Thoracic aorta (tissue), 2 donors: Measurements from ENCODE around the gene BDP1. TPM values are rescaled to one million over a fixed set of nuclear protein-coding genes. Genes with fewer than 3 reads are reported as not detected.
"Not testable (repeated sequence)": the region's sequence is repeated elsewhere in the genome, so short reads cannot be mapped to it uniquely, and the experiment has no call there.

Experiments used
- ATAC-seq: fragments of 150-250 bp; one replicate; pipeline ENCODE4 v1.8.0; 2017; ENCODE audit warnings: low read depth; ENCODE audit not compliant: insufficient number of reproducible peaks, low FRiP score
- DNase-seq: peaks from one replicate; pipeline ENCODE4 v3.0.0-alpha.2; 2020; ENCODE audit warnings: low spot score
- H3K27ac ChIP-seq, 2 donors: fragments of 200-600 bp; sonication (generic); 1 replicate in 1 of 2; 2 replicates in 1 of 2; pipeline ENCODE4 v1.5.1; 2016; ENCODE audit warnings: mild to moderate bottlenecking in 2 of 2, moderate library complexity in 2 of 2
- H3K27me3 ChIP-seq: fragments of 200-600 bp; sonication (generic); replicated peaks from 2 replicates; pipeline ENCODE4 v1.6.0; 2016; ENCODE audit warnings: mild to moderate bottlenecking; ENCODE audit not compliant: insufficient read depth
- H3K36me3 ChIP-seq: fragments of 200-600 bp; sonication (generic); one replicate; pipeline ENCODE4 v1.5.1; 2016
- H3K4me1 ChIP-seq, 2 donors: fragments of 200-600 bp; sonication (generic); 1 replicate in 1 of 2; 2 replicates in 1 of 2; pipeline versions ENCODE4 v1.5.1 to v1.6.0; 2016; ENCODE audit warnings: low read depth in 2 of 2, mild to moderate bottlenecking in 1 of 2; ENCODE audit not compliant: control insufficient read depth in 1 of 2
- H3K4me3 ChIP-seq: fragments of 200-600 bp; sonication (generic); 2 replicates; pipeline ENCODE4 v1.5.1; 2016; ENCODE audit warnings: mild to moderate bottlenecking
- H3K9me3 ChIP-seq: fragments of 200-600 bp; sonication (generic); 2 replicates; pipeline ENCODE4 v1.5.1; 2016
- total RNA-seq, 2 donors: library from RNA; depleted of rRNA; stranded (reverse); fragments of >200 nt; gene quantifications; one replicate each; pipeline versions ENCODE4 v1.1.0 to v1.2.3, GENCODE V29; 2016
- TF ChIP-seq, protein P1 (sequence below): fragments of 200-600 bp; sonication (generic); IDR thresholded peaks from one replicate; pipeline ENCODE4 v1.5.1; 2019; ENCODE audit warnings: antibody characterized with exemption

Gene BDP1
- total RNA-seq, 2 donors from 2014 or later: 29.2 to 47.8 TPM

- Histone ChIP-seq H3K4me1 (no peaks in the 10 kb centered on the region), H3K36me3 (peaks cover 14% of the 10 kb centered on the region), H3K9me3 (no peaks in the 10 kb centered on the region), H3K4me3 (no peak overlapping the region), H3K27ac (no peak overlapping the region), H3K27me3 (no peaks in the 10 kb centered on the region)
- TF ChIP-seq, protein P1, sequence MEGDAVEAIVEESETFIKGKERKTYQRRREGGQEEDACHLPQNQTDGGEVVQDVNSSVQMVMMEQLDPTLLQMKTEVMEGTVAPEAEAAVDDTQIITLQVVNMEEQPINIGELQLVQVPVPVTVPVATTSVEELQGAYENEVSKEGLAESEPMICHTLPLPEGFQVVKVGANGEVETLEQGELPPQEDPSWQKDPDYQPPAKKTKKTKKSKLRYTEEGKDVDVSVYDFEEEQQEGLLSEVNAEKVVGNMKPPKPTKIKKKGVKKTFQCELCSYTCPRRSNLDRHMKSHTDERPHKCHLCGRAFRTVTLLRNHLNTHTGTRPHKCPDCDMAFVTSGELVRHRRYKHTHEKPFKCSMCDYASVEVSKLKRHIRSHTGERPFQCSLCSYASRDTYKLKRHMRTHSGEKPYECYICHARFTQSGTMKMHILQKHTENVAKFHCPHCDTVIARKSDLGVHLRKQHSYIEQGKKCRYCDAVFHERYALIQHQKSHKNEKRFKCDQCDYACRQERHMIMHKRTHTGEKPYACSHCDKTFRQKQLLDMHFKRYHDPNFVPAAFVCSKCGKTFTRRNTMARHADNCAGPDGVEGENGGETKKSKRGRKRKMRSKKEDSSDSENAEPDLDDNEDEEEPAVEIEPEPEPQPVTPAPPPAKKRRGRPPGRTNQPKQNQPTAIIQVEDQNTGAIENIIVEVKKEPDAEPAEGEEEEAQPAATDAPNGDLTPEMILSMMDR: no peak
- ATAC-seq (no peak), DNase-seq (no peak)
These were observed 114.5 kb downstream of the BDP1 start for GRCh38 chr5:71569748-71570509.

GRCh38 chr5:71571811-71572210, 116.4 kb downstream of the BDP1 start:
- not testable (repeated sequence) for H3K4me3 ChIP-seq, H3K27ac ChIP-seq, H3K27me3 ChIP-seq, ATAC-seq, H3K9me3 ChIP-seq, H3K4me1 ChIP-seq, DNase-seq
- H3K36me3 ChIP-seq: peaks cover 10% of the 10 kb centered on the region

DNA sequence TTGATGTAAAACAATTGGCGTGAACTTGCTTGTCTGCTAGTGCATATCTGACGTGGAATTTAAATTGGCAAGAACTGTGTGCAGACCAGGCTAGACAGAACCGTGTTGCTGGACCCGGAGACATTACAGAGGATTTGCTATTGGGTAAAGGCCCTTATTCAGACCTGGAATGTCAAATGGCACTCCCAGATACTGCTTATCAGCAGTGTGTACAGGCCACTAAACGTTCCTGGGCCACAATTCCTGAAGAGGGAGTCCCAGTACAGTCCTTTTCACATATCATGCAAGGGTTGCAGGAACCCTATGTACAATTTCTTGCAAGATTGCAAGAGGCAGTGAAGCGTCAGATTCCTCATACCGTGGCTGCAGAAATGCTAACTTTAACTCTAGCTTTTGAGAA, 118.1 kb downstream of the BDP1 start:
- H3K9me3 ChIP-seq: no peaks in the 10 kb centered on the region
- no peak overlapping the region for H3K4me3 ChIP-seq
- H3K4me1 ChIP-seq: no peaks in the 10 kb centered on the region
- peaks cover 1% of the 10 kb centered on the region for H3K36me3 ChIP-seq
- DNase-seq (no peak), ATAC-seq (no peak)
- no peak overlapping the region for H3K27ac ChIP-seq
- no peaks in the 10 kb centered on the region for H3K27me3 ChIP-seq
- TF ChIP-seq, protein P1: no peak

DNA sequence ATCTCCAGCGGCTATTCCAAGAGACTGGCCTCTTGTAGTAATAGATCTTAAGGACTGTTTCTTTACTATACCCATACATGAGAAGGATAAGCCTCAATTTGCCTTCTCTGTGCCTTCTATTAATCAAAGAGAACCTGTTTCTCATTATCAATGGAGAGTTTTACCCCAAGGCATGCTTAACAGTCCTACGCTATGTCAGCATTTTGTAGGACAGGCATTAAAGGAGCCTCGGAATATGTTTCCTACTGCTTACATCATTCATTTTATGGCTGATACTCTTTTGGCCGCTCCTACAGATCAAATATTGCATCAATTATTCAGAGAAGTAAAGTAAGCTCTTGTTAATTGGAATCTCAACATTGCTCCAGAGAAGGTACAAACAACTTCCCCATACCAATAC, 120.1 kb downstream of the BDP1 start:
- not testable (repeated sequence) for H3K4me3 ChIP-seq, H3K4me1 ChIP-seq, H3K36me3 ChIP-seq, ATAC-seq, H3K27me3 ChIP-seq, H3K27ac ChIP-seq, H3K9me3 ChIP-seq, DNase-seq

GRCh38 chr5:71576241-71576640, 120.8 kb downstream of the BDP1 start:
- Histone ChIP-seq H3K36me3 (no peaks in the 10 kb centered on the region), H3K4me1 (no peaks in the 10 kb centered on the region), H3K9me3 (no peaks in the 10 kb centered on the region), H3K27me3 (no peaks in the 10 kb centered on the region), H3K4me3 (no peak overlapping the region), H3K27ac (no peak overlapping the region)
- TF ChIP-seq, protein P1: no peak
- ATAC-seq (no peak), DNase-seq (no peak)

- H3K9me3 ChIP-seq, DNase-seq, H3K4me3 ChIP-seq, H3K36me3 ChIP-seq, H3K27me3 ChIP-seq, ATAC-seq: not testable (repeated sequence)
- peak overlapping the region in 1 of 2 donors; percentile 32 for H3K27ac ChIP-seq
- H3K4me1 ChIP-seq: peaks cover under 1 to 12% of the 10 kb centered on the region in 2 donors
These were observed 122.4 kb downstream of the BDP1 start for GRCh38 chr5:71577839-71578238.
